ENCODE measurements around the gene MAT1A.
"Not testable (repeated sequence)": the region's sequence is repeated elsewhere in the genome, so short reads cannot be mapped to it uniquely, and the experiment has no call there.

Gene MAT1A

DNA sequence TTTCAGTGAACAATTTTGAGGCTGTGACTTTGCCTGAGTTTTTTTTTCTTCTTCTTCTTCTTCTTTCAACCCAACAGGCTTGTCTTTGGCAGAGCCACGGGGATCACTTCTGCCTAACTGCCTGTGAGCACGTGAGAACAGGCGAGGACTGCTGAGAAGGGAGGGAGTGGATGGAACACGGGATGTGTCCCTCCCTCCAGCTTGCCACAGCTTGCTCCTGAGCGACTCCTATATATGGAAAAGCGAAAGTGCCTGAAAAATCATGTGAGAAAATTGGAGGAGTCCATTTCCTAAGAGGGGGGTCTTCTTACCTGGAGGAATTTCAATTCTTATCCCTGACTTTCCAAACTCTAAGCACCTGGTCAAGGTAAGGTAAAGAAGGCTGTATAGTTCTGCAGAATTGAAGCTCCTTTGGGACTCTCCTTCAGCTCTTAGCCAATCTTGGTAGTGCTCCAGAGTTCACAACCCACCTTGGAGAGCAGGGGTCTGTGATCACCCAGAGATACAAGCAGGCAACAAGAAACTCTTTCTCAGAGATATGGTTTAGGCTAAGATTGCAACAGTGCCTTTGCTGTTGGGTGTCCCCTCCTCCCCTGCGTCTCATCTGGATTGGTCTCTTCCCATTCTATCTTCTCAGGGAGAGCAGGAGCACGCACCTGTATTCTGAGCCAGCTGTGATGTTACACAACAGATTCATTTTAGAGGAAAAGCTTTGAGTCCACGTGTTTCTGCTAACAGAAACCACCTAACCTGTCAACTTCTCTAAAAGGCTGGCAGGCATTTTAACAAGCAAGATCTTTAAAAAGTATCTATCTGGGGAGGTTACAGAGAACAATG is at the start of gene MAT1A:
Gene MAT1A, minus strand, starts transcription at position 208 of the 837 bp plus-strand sequence. CDS start 235 bp downstream, outside the sequence.
- DNase-seq (ENCODE audit: low read depth in 2 of 2), result no peak

DNA sequence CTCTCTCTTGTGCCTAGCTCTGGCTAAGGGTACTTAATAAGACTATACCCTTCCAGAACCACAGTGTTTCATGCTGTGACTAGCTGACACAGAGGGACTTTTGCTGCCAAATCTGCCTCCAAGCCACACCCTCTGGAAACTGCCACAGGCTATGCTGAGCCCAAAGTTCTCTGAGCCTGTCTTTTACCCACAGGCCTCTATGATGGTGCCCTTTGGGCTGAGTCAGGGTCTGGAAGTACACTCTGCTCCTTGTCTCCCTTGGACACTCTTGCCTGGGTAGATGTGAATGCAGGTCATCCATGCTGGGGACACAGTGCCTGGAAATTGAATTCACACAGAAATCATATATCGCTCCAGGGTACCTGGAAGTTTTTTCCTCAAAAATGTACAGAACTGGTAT is 44.5 kb upstream of the MAT1A start:
- DNase-seq (ENCODE audit: low read depth in 2 of 2), result no peak

DNA sequence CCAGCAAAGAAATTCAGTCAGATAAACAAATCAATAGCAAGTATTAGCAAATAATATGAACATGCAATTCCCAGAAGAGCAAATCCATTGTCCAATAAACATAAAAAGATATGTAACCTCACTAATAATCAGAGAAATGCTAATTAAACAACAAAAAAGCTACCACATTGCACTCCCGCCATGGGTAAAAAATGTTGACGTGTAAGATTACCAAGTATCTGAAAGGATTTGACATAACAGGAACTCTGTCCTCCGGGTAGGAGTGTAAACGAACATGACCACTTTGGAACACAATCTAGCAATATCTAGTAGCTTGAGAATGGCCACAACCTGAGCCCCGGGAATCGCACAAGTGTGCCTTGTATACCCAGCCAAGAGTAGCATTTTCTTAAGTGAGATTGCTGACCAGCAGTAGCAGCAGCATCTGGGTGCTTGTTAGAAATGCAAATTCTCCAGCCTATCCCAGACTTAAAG is 35.5 kb upstream of the MAT1A start:
- DNase-seq (ENCODE audit: low read depth in 2 of 2), result no peak

DNA sequence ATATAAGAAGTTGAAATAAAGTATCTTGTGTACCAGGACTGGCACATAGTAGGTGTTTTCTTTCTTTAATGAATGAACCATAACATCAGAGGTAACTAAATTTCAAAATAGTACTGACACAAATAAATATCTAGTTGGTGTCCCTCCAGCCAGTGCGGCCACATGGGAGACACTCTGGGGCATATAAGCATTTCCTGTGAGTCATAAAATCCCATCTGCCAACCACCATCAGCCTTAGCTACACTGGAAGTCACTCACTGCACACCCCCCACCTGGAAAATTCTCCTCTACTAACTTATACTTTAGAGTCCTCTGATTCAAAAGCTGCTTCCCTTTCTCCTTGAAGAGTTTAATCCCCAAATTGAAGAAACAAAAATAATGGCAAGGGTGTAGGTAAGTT is 34.6 kb upstream of the MAT1A start:
- DNase-seq (ENCODE audit: low read depth in 2 of 2), result peak; percentile 3

DNA sequence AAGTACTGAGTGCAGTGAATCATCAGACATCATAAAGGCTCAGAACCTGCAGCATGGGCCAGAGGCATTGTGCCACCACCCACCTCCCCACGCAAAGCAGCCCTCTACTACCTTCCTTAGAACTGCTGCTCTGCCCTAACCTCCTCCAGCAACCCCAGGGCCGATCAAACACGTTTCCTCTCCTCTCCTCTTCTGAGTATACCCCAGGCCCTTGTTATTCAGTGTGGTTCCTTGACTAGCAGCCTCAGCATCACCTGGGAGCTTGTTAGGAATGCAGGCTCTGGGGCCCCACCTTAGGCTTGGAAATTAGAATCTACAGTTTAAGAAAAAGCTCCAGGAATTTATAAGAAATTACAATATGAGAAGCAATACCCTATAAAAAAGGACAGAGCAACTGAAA is 33.9 kb upstream of the MAT1A start:
- DNase-seq (ENCODE audit: low read depth in 2 of 2), result no peak

DNA sequence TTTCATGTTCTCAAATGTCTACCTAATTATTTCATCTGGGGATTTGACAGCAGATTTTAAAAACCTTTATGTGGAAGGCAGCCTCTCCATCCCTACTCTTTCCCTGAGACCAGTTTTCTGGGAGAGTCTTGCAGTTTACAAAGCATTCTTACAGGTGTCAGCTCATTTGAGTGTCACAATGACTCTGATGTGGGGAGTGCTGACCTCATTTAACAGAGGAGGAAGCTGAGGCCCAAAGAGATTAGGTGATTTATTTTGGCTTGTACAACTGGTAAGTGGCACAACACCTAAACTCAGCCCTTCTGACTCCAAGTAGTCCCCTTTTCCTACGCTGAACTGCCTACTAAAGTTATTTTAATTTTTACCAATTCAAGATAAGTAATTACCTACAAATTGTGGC is 33.3 kb upstream of the MAT1A start:
- no peak for DNase-seq (ENCODE audit: low read depth in 2 of 2)

DNA sequence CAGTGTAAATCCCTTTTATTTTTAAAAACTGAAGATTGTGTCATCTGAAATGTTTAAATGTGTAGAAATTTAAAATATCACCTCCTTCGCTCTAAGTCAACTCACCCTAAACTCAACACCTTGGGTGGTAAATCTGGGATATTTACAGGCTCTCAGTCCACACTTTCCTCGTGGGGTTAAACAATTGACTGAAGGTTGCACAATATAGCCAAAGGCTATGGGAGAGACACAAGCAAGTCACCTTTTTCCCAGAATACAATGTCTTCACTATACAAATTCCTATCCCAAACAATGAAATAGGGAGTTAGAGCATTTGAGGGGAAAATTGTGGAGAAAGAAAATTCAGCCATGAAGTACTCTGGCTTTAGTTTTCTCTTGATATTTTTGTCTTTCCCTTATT is 32.7 kb upstream of the MAT1A start:
- no peak for DNase-seq (ENCODE audit: low read depth in 2 of 2)

DNA sequence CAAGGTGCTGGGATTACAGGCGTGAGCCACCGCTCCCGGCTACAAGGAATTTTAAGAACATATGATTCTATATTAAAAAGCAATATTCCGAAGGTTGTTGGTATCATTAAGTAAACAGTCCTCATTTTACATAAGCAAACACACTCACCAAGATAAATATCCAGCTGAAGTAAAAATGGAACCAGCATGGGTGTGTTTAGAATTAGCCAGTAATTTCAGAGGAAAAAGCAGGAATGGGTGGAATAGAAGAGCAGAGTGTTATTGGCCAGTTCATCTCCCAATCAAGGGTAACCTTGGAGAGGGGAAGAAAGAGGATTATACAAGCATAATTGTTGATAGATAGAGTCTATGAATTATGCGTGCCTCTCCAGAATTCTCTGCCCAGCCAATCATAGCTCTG is 31.7 kb upstream of the MAT1A start:
- no peak for DNase-seq (ENCODE audit: low read depth in 2 of 2)

DNA sequence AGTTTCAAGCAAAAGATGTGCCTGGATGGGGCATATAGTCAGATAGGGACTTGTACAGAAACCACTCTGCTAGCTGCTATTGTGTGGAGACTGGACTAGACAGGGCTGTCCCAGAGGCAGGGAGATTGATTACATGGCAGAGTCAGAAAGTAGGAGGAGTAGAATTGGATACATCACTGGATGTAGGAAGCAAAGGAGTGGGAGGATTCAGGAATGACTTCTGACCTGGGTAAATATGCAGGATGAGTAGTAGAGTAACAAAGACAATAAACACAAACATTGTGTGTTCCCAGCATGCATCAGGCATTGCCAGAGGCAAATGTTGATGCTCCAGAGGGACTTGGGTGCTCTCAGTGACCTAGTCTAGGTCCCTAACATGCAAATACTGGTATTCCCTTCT is 30.9 kb upstream of the MAT1A start:
- no peak for DNase-seq (ENCODE audit: low read depth in 2 of 2)

DNA sequence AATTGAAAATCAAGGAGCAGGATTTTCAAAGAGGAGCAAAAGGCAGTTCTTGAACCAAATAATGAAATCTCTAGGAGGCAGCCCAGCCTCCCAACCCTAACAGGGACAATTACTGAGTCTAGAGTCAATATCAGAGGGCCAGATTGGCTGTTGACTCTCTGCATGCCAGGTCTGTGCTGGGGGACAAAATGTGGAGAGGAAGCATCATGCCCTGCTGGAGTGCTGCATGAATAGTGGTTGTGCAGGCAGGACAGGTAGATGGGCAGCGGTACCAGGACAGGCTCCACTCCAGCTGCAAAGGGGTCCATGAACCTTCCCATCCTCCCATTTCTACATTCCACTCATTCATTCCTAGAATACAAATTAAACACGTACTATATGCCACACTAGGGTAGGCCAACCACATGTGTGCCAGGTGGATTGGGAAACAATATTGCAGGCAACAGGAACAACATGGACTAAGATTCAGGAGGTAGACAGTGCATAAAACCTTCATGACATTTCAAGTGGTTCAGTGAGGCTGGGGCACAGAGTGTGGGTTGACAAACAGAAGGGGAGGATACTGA is 30.4 kb upstream of the MAT1A start:
- no peak for DNase-seq (ENCODE audit: low read depth in 2 of 2)

DNA sequence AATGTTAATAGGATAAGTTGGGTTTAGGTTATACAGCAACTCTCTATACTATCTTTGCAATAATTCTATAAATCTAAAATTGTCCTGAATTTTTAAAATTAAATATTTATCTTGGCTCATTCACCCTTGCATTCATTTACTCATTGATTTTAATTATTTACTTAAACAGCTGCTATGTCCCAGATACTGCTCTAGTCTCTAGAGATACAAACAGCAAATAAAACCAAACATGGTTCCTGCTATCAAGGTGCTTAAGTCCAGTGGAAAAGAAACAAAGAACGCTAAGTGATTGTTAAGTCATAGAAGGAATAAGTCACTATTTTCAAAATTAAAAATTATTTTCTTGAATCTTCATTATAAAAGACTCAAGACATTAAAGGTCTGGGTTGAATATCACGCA is 29.9 kb upstream of the MAT1A start:
- no peak for DNase-seq (ENCODE audit: low read depth in 2 of 2)

DNA sequence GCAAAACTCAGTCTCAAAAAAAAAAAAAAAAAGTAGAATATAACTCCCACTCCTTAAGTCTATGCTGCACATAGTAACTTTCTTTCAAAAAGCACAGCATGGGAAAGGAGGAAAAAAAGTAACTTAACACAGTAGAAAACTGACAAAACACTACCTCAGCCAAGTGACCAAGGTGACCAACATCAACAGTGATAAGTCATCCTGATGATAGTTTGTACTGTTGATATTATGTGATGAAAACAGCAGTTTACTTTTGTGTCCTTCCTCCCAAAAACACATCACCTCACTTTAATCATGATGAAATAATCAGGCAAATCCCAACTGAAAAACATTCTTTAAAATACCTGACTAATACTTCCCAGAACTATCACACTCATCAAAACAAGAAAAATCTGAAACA is 29.3 kb upstream of the MAT1A start:
- DNase-seq (ENCODE audit: low read depth in 2 of 2), result no peak

DNA sequence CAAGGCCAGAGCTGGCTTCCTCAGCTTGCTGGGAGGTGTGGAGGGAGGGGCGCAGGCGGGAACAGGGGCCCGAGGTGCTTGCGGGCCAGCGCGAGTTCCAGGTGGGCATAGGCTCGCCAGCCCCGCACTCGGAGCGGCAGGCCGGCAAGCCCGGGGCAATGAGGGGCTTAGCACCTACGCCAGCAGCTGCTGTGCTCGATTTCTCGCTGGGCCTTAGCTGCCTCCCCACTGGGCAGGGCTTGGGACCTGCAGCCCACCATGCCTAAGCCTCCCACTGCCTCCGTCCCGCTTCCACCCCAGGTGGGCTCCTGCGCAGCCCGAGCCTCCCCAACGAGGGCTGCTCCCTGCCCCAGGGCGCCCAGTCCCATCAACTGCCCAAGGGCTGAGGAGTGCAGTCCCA is 25.9 kb upstream of the MAT1A start:
- DNase-seq (ENCODE audit: low read depth in 2 of 2), result no peak

DNA sequence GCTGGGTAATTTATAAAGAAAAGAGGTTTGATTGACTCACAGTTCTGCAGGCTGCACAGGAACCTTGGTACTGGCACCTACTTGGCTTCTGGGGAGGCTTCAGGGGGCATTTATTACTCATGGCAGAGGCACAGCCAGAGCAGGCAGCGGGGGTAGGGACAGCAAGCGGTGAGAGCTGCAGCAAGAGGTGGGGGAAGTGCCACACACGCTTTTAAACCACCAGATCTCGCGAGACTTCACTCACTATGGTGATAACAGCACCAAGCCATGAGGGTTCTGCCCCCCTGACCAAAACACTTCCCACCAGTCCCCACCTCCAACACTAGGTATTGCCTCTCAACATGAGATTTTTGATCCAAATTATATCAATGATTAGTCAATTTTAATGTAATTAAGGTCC is 24.1 kb upstream of the MAT1A start:
- no peak for DNase-seq (ENCODE audit: low read depth in 2 of 2)

DNA sequence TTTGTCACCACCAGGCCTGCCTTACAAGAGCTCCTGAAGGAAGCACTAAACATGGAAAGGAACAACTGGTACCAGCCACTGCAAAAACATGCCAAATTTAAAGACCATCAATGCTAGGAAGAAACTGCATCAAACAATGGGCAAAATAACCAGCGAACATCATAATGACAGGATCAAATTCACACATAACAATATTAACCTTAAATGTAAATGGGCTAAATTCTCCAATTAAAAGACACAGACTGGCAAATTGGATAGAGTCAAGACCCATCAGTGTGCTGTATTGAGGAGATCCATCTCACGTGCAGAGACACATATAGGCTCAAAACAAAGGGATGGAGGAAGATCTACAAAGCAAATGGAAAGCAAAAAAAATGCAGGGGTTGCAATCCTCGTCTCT is 16.5 kb upstream of the MAT1A start:
- DNase-seq (ENCODE audit: low read depth in 2 of 2), result not testable (repeated sequence)

DNA sequence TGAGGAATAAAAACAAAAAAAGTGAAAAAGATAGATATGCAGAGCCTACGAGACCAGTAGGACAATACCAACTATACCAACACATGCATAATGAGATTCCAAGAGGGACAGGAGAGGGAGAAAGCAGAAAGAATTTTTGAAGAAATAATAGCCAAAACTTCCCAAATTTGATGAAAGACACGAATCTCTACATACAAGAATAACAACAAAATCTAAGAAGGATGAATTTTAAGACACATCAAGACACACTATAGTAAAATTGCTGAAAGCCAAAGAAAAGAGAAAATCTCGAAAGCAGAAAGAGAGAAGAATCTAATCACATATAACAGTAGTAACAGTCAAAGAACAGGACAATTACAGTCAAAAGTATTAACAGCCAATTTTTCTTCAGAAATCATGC is 7.5 kb upstream of the MAT1A start:
- no peak for DNase-seq (ENCODE audit: low read depth in 2 of 2)

DNA sequence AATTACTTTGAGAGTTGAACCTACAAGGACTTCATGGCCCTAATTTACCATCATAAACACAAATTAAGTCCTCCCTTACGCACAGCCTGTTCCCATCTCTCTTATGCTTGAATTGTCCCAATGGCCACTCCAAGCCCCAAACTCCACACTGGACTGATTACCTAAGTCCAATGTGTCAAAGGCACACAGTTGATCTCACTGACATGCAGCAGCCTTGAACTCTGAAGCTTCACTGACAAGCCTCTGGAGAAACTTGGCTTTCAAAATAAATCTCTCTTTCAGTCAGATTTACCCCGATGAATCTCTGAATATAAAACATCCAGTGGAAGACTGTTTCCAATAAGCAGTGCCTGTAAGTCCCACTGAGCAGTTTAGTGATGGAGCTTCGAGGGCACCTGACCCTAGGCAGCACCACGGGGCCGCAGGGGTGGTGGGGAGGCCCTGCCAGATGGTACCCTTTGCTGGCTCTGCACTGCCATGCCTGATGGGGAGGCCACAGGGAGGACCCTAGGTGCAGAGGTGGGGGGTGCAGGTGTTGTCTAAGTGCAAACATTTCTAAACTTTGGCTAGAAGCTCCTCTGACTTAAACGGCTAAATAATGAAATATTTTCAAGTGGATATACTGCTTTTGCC is 3.3 kb upstream of the MAT1A start:
- no peak for DNase-seq (ENCODE audit: low read depth in 2 of 2)

DNA sequence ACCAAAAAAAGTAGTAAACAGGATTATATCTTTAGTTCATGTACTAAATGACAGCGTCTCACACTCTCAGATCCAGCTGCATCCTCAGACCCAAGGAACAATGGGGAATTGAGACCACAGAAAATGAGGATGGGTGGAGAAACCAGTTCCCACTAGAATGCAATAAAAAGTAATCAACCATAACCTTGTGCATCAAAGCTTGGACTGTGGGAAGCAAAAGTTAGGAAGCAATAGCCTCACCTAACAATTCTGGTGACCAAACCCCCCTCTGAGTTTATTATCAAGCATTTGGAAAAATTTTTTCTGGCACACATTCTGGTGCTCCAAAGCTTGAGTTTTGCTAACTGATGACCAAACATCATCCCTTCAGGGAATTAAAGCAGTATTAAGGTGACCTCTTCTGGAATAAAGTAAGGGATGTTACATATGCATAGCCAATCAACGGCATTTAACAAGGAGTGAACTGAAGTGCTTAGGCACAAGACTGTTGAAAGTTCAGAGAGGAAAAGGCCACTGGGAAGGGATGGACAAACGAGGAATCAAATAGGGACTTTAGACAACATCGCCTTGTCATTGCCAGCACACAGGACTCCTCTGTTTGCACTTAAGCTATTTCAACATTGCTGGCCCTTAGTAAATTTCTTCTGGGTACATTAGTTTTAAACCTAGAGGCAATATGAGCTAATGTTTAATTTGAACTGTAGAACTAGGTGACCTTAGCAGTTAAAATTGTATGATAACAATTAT is 1.2 kb upstream of the MAT1A start:
- no peak for DNase-seq (ENCODE audit: low read depth in 2 of 2)

DNA sequence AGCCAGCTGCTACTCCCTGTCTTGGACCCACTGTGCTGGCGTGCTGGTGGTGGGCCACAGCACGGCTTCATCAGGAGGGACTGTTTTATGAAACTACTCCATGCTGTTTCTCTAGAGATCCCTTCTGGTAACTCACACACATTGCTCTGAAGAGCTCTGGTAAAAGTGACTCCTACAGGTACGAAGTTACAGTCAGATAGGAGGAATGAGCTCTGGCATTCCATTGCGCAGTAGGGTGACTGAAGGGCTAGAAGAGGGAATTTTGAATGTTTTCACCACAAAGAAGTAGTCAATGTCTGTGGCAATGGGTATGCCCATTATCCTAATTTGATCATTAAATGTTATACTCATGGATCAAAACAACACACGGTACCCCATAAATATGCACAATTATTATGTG is 609 bp downstream of the MAT1A start:
- DNase-seq (ENCODE audit: low read depth in 2 of 2), result no peak

DNA sequence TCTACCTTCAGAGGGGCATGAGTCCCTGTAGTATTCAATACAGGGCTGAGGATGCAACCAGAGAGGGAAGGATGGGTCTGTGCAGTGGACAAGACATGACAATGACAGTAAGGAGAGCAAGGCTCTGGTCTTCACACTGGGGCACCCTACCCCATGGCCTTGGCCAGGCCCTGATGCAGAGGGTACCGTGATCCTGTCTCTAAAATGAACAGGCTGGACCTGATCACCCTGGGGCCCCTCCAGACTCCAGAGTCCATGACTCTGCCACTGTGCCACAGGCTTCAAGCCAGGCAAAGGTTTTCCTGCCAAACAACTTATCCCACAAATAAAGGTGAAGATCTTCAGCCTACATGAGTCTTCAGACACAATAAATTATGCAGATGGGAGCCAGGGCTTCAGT is 4.9 kb downstream of the MAT1A start:
- DNase-seq (ENCODE audit: low read depth in 2 of 2), result no peak

DNA sequence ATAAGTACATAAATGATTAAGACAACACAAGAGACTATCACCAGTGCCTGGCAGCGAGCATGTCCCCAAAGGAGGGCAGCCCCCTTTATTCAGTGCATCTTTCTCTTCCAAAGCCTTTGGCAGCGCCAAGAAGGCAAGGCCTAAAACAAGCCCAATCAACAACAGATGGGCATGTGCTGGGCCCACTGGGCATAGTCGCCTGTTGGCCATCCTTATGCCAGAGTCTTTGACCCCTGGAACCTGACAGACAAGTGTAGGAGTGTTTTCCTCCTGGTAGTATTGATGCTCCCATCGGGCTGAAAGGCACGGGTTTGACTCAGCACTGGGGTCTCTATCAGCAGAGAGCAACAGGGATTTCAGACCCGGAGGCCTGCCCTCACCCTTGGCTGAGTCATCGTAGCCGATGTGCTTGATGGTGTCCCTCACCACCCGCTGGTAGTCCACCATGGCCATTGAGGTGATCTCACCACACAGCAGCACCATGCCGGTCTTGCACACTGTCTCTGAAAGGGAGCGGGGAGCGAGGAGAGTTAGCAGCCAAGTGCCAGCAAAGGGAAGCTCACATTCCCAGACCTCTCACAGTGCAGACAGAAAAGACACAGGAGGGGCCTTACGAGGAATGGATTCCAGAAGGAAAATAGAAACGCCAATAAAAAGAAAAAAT is 5.8 kb downstream of the MAT1A start:
- DNase-seq (ENCODE audit: low read depth in 2 of 2), result no peak

DNA sequence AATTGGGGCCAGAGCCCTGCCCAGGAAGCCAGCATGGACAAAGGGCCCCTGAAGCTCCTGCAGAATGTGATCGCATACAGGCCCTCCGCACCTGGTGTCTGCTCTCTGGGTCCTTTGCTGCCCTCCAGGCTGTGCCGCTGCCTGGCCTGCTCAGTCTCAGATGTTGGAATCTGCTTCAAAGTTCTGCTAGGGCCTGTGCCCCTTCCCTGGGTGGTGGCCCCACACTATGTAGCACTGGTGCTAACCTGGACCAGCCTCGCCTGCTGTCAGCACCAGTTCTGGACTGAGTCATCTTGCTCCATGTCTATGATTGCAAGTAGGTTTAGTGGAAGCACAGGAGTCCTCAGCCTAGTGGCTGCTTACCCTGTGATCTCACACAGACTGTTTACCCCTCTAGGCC is 6.3 kb downstream of the MAT1A start:
- no peak for DNase-seq (ENCODE audit: low read depth in 2 of 2)
